H9 (cell line): ENCODE data around the gene LRRC27. TPM values are rescaled to one million over a fixed set of nuclear protein-coding genes. Genes with fewer than 3 reads are reported as not detected.

Experiments
- DNase-seq: peaks from one replicate; pipeline ENCODE4 v3.0.0-alpha.2; 2017
- H2AFZ ChIP-seq: one replicate; pipeline ENCODE4 v1.6.1; 2013; ENCODE audit warnings: mild to moderate bottlenecking, low read length, control low read depth, moderate library complexity
- H2AK5ac ChIP-seq: 2 replicates; pipeline ENCODE4 v1.6.1; 2013; ENCODE audit warnings: low read length, control low read depth, mixed read lengths; ENCODE audit not compliant: insufficient read length
- H2BK120ac ChIP-seq: one replicate; pipeline ENCODE4 v1.6.1; 2013; ENCODE audit warnings: low read depth, mild to moderate bottlenecking, low read length, control low read depth, inconsistent platforms; ENCODE audit not compliant: poor library complexity, severe bottlenecking
- H2BK12ac ChIP-seq: 2 replicates; pipeline ENCODE4 v1.6.1; 2013; ENCODE audit warnings: low read length, control low read depth, mixed read lengths, low read depth; ENCODE audit not compliant: insufficient read length
- H2BK15ac ChIP-seq: 2 replicates; pipeline ENCODE4 v1.6.1; 2013; ENCODE audit warnings: low read depth, low read length, control low read depth
- H2BK20ac ChIP-seq: one replicate; pipeline ENCODE4 v1.6.1; 2013; ENCODE audit warnings: low read depth, mild to moderate bottlenecking, low read length, control low read depth, inconsistent platforms; ENCODE audit not compliant: poor library complexity, severe bottlenecking
- H2BK5ac ChIP-seq: 2 replicates; pipeline ENCODE4 v1.6.1; 2013; ENCODE audit warnings: low read length, control low read depth, mixed read lengths; ENCODE audit not compliant: insufficient read length
- H3K14ac ChIP-seq: 2 replicates; pipeline ENCODE4 v1.6.1; 2013; ENCODE audit warnings: low read length, control low read depth; ENCODE audit not compliant: insufficient read depth
- H3K18ac ChIP-seq: 2 replicates; pipeline ENCODE4 v1.6.1; 2013; ENCODE audit warnings: low read depth, mild to moderate bottlenecking, mixed read lengths, low read length, control low read depth; ENCODE audit not compliant: insufficient read length
- H3K23ac ChIP-seq: 2 replicates; pipeline ENCODE4 v1.6.1; 2013; ENCODE audit warnings: low read length, control low read depth, mixed read lengths, low read depth; ENCODE audit not compliant: insufficient read length
- H3K23me2 ChIP-seq: 2 replicates; pipeline ENCODE4 v1.6.1; 2013; ENCODE audit warnings: low read depth, mild to moderate bottlenecking, mixed read lengths, low read length, control low read depth; ENCODE audit not compliant: insufficient read length, poor library complexity, severe bottlenecking
- H3K27ac ChIP-seq: 2 replicates; pipeline ENCODE4 v1.5.1; 2013; ENCODE audit warnings: low read length, control low read depth, mixed read lengths, low read depth; ENCODE audit not compliant: insufficient read length
- H3K27me3 ChIP-seq: 2 replicates; pipeline ENCODE4 v1.6.1; 2013; ENCODE audit warnings: low read length, control low read depth, inconsistent platforms; ENCODE audit not compliant: insufficient read depth
- H3K4ac ChIP-seq: 2 replicates; pipeline ENCODE4 v1.6.1; 2013; ENCODE audit warnings: low read depth, mild to moderate bottlenecking, control low read depth, inconsistent platforms, low read length, moderate library complexity
- H3K4me1 ChIP-seq: 2 replicates; pipeline ENCODE4 v1.6.1; 2013; ENCODE audit warnings: low read length, control low read depth, inconsistent platforms; ENCODE audit not compliant: insufficient read depth
- H3K4me2 ChIP-seq: 2 replicates; pipeline ENCODE4 v1.6.1; 2013; ENCODE audit warnings: low read length, control low read depth, mixed read lengths; ENCODE audit not compliant: insufficient read length, insufficient read depth
- H3K56ac ChIP-seq: 2 replicates; pipeline ENCODE4 v1.6.1; 2013; ENCODE audit warnings: low read depth, mild to moderate bottlenecking, mixed read lengths, low read length, control low read depth; ENCODE audit not compliant: insufficient read length
- H3K79me1 ChIP-seq: 2 replicates; pipeline ENCODE4 v1.6.1; 2013; ENCODE audit warnings: low read depth, mild to moderate bottlenecking, moderate library complexity, low read length, control low read depth, inconsistent platforms; ENCODE audit not compliant: insufficient read depth, poor library complexity, severe bottlenecking
- H3K79me2 ChIP-seq: 2 replicates; pipeline ENCODE4 v1.6.1; 2013; ENCODE audit warnings: low read length, control low read depth, inconsistent platforms; ENCODE audit not compliant: insufficient read depth
- H3K9ac ChIP-seq: 2 replicates; pipeline ENCODE4 v1.6.1; 2013; ENCODE audit warnings: low read length, control low read depth, mixed read lengths; ENCODE audit not compliant: insufficient read length; ENCODE audit errors: extremely low read depth
- H3K9me3 ChIP-seq: one replicate; pipeline ENCODE4 v1.6.1; 2013; ENCODE audit warnings: low read depth, low read length, inconsistent platforms; ENCODE audit not compliant: control insufficient read depth
- H3T11ph ChIP-seq: one replicate; pipeline ENCODE4 v1.6.1; 2013; ENCODE audit warnings: mild to moderate bottlenecking, low read length, control low read depth, inconsistent platforms
- H4K20me1 ChIP-seq: one replicate; pipeline ENCODE4 v1.6.1; 2013; ENCODE audit not compliant: control insufficient read depth, insufficient read length, insufficient read depth
- H4K5ac ChIP-seq: 2 replicates; pipeline ENCODE4 v1.6.1; 2013; ENCODE audit warnings: low read depth, mild to moderate bottlenecking, mixed read lengths, low read length, control low read depth; ENCODE audit not compliant: insufficient read length
- H4K8ac ChIP-seq: replicated peaks from 2 replicates; pipeline ENCODE4 v1.6.1; 2013; ENCODE audit warnings: low read length, control low read depth, mixed read lengths, low read depth; ENCODE audit not compliant: insufficient read length
- H4K91ac ChIP-seq: 2 replicates; pipeline ENCODE4 v1.6.1; 2013; ENCODE audit warnings: low read depth, mild to moderate bottlenecking, moderate library complexity, mixed read lengths, low read length, control low read depth; ENCODE audit not compliant: insufficient read length
- H3K27ac Mint-ChIP-seq, 3 experiments: 2 replicates in 2 of 3; 3 replicates in 1 of 3; pipeline ENCODE4 v1.8.0; 2020 to 2021; ENCODE audit warnings: mixed read lengths in 3 of 3, mild to moderate bottlenecking in 1 of 3, moderate library complexity in 1 of 3
- H3K27me3 Mint-ChIP-seq: 2 replicates; pipeline ENCODE4 v1.8.0; 2021; ENCODE audit warnings: low read depth, mild to moderate bottlenecking, moderate library complexity, mixed read lengths
- H3K36me3 Mint-ChIP-seq, 3 experiments: 2 replicates in 2 of 3; 3 replicates in 1 of 3; pipeline ENCODE4 v1.8.0; 2020 to 2021; ENCODE audit warnings: low read depth in 3 of 3, mixed read lengths in 3 of 3; ENCODE audit not compliant: insufficient read depth in 1 of 3
- H3K4me1 Mint-ChIP-seq, 2 experiments: 2 replicates each; pipeline ENCODE4 v1.8.0; 2020; ENCODE audit warnings: mixed read lengths in 2 of 2
- H3K4me3 Mint-ChIP-seq, 2 experiments: 2 replicates in 1 of 2; 3 replicates in 1 of 2; pipeline ENCODE4 v1.8.0; 2020 to 2021; ENCODE audit warnings: mild to moderate bottlenecking in 2 of 2, mixed read lengths in 2 of 2, moderate library complexity in 1 of 2
- H3K9me3 Mint-ChIP-seq, 2 experiments: 2 replicates in 1 of 2; 3 replicates in 1 of 2; pipeline ENCODE4 v1.8.0; 2020; ENCODE audit warnings: mild to moderate bottlenecking in 2 of 2, mixed read lengths in 2 of 2, moderate library complexity in 1 of 2
- CTCF ChIP-seq: fragments of 200-600 bp; sonication (generic); conservative IDR thresholded peaks from 3 replicates; pipeline ENCODE4 v1.8.0; 2021; ENCODE audit warnings: antibody characterized with exemption, mild to moderate bottlenecking
- WGBS: extraction: QIAGEN DNeasy Blood & Tissue Kit; methylation state at CpG from one replicate; pipeline ENCODE4 v1.1.7; 2013; ENCODE audit warnings: missing lambda C conversion rate, low lambda C conversion rate, mixed read lengths; ENCODE audit not compliant: insufficient read length; ENCODE audit errors: extremely low coverage; 5-methylcytosine and 5-hydroxymethylcytosine counted together
- total RNA-seq: library from RNA; stranded (reverse); gene quantifications from 2 replicates; pipeline ENCODE4 v1.2.1, GENCODE V29; 2021

The LRRC27 gene
- total RNA-seq, 1 experiment from 2014 or later: 2.7 TPM

- H2AK5ac ChIP-seq: no peak overlapping the region
- H3K27ac Mint-ChIP-seq: no peak overlapping the region
- WGBS: no CpG with 5 or more reads among the region's 12 CpGs
These were observed 24.7 kb downstream of the LRRC27 start for GRCh38 chr10:132356621-132357195.

More at GRCh38 chr10:132356621-132357195, 24.7 kb downstream of the LRRC27 start:
- Histone ChIP-seq H3K56ac (no peak overlapping the region), H3T11ph (no peak overlapping the region), H2BK120ac (no peak overlapping the region), H2AFZ (no peak overlapping the region), H3K4me2 (no peak overlapping the region), H3K23me2 (no peaks in the 10 kb centered on the region), H2BK5ac (no peak overlapping the region), H3K4ac (no peak overlapping the region), H3K23ac (no peak overlapping the region), H2BK15ac (no peak overlapping the region), H3K14ac (no peak overlapping the region), H3K9me3 (no peaks in the 10 kb centered on the region), H4K5ac (no peak overlapping the region), H3K27me3 (no peaks in the 10 kb centered on the region), H3K79me2 (no peaks in the 10 kb centered on the region), H4K91ac (no peak overlapping the region), H3K79me1 (no peaks in the 10 kb centered on the region), H2BK12ac (no peak overlapping the region), H3K18ac (no peak overlapping the region), H2BK20ac (no peak overlapping the region), H3K4me1 (no peaks in the 10 kb centered on the region), H4K20me1 (no peaks in the 10 kb centered on the region), H3K27ac (no peak overlapping the region), H4K8ac (no peak overlapping the region), H3K9ac (no peak overlapping the region)
- Mint-ChIP-seq H3K4me3 (no peak overlapping the region), H3K4me1 (peaks cover 2 to 6% of the 10 kb centered on the region in 2 experiments; a peak in 2 of 4 replicates), H3K36me3 (peaks cover 0 to 4% (median 0%) of the 10 kb centered on the region in 3 experiments; a peak in 3 of 7 replicates), H3K9me3 (peaks cover 3 to 7% of the 10 kb centered on the region in 2 experiments; a peak in 4 of 5 replicates), H3K27me3 (no peaks in the 10 kb centered on the region; the same call in none of the 2 replicates)
- TF ChIP-seq CTCF: no peak
- no peak for DNase-seq
